H4 (cell line): ENCODE data around the gene ENTREP3. TPM values are rescaled to one million over a fixed set of nuclear protein-coding genes. Genes with fewer than 3 reads are reported as not detected.
"Not testable (repeated sequence)": the region's sequence is repeated elsewhere in the genome, so short reads cannot be mapped to it uniquely, and the experiment has no call there.

Source experiments
- DNase-seq: peaks from one replicate; pipeline ENCODE4 v3.0.0-alpha.2; 2015; ENCODE audit warnings: low spot score
- total RNA-seq: library from RNA; depleted of rRNA; stranded (reverse); fragments of >200 nt; shearing (Covaris generic); gene quantifications from 2 replicates; pipeline ENCODE4 v1.2.3, GENCODE V29; 2014

ENTREP3 gene
- total RNA-seq, 1 experiment from 2014 or later: 5.7 TPM

GRCh38 chr1:155223047-155223446 lies 32.2 kb downstream of the ENTREP3 start:
- DNase-seq: no peak

GRCh38 chr1:155220211-155220965 lies 34.9 kb downstream of the ENTREP3 start:
- not testable (repeated sequence) for DNase-seq

GRCh38 chr1:155219592-155220031 lies 35.7 kb downstream of the ENTREP3 start:
- no peak for DNase-seq

- DNase-seq: peak; percentile 45
These were observed 36.3 kb downstream of the ENTREP3 start for GRCh38 chr1:155218854-155219591.

GRCh38 chr1:155214702-155215101 lies 40.6 kb downstream of the ENTREP3 start:
- DNase-seq: not testable (repeated sequence)

- DNase-seq: not testable (repeated sequence)
These were observed 43.2 kb downstream of the ENTREP3 start for GRCh38 chr1:155212051-155212440.

- DNase-seq: not testable (repeated sequence)
These were observed 43.8 kb downstream of the ENTREP3 start for GRCh38 chr1:155211381-155212050.

GRCh38 chr1:155210314-155211104 lies 44.8 kb downstream of the ENTREP3 start:
- DNase-seq: no peak

GRCh38 chr1:155209312-155209721 lies 46.0 kb downstream of the ENTREP3 start:
- DNase-seq: no peak

GRCh38 chr1:155208541-155209311 lies 46.6 kb downstream of the ENTREP3 start, which contains the start of gene MTX1:
TSS of gene MTX1 (plus strand) at chr1:155208695. CDS start at chr1:155208805, 110 bp downstream.
- DNase-seq: peak; percentile 67

- DNase-seq: no peak
These were observed 47.3 kb downstream of the ENTREP3 start, which contains the start of gene THBS3 for GRCh38 chr1:155207806-155208540. TSS of gene THBS3 (minus strand) at chr1:155207897. CDS start at chr1:155207876, 21 bp downstream.

GRCh38 chr1:155206891-155207805 lies 48.1 kb downstream of the ENTREP3 start:
- peak; percentile 72 for DNase-seq

GRCh38 chr1:155205969-155206593 lies 49.2 kb downstream of the ENTREP3 start:
- DNase-seq: no peak

GRCh38 chr1:155205035-155205434 lies 50.2 kb downstream of the ENTREP3 start:
- DNase-seq: no peak

GRCh38 chr1:155202731-155203515 lies 52.4 kb downstream of the ENTREP3 start:
- no peak for DNase-seq

- DNase-seq: no peak
These were observed 53.1 kb downstream of the ENTREP3 start for GRCh38 chr1:155202198-155202597.

GRCh38 chr1:155200920-155201319 lies 54.4 kb downstream of the ENTREP3 start:
- no peak for DNase-seq
